ENCODE results near the gene C1QA. TPM values are rescaled to one million over a fixed set of nuclear protein-coding genes. Genes with fewer than 3 reads are reported as not detected.

C1QA gene
- total and polyA plus RNA-seq, 2 donors (not counting 1 experiment from before 2014, with no cell fraction given) = not detected

- Histone ChIP-seq H3K9ac (ENCODE audit: insufficient read depth, low read length) (no peak overlapping the region), H3K4me1 (ENCODE audit: control insufficient read depth, extremely low read depth, insufficient read depth, low read length) (no peaks in the 10 kb centered on the region), H3K4me2 (ENCODE audit: extremely low read depth, insufficient read depth, low read length) (no peak overlapping the region), H2AFZ (ENCODE audit: low read length) (no peak overlapping the region), H3K9me3 (ENCODE audit: control insufficient read depth, insufficient read depth, low read depth, low read length) (no peaks in the 10 kb centered on the region), H3K27me3 (ENCODE audit: control insufficient read depth, insufficient read depth, low read length) (peaks cover 7% of the 10 kb centered on the region), H3K4me3 (replicated peaks in 1 of 4; ENCODE audit: control extremely low read depth in 1 of 4, insufficient read depth in 1 of 4, low read depth in 3 of 4, low read length in 4 of 4) (no peak overlapping the region), H4K20me1 (ENCODE audit: control insufficient read depth, extremely low read depth, insufficient read depth, low read length) (no peaks in the 10 kb centered on the region), H3K79me2 (ENCODE audit: control insufficient read depth, insufficient read depth, low read length) (no peaks in the 10 kb centered on the region), H3K36me3 (ENCODE audit: control insufficient read depth, insufficient read depth, low read length) (no peaks in the 10 kb centered on the region), H3K27ac (ENCODE audit: insufficient read depth, low read length) (no peak overlapping the region)
- no peak for DNase-seq (ENCODE audit: low read depth in 2 of 2)
- TF ChIP-seq EZH2 (IDR thresholded peaks at IDR 0.05; ENCODE audit: low read length, missing control alignments) = no peak
- TF ChIP-seq CTCF (conservative IDR thresholded peaks at IDR 0.05 in 1 of 2, IDR thresholded peaks at IDR 0.05 in 1 of 2; ENCODE audit: low read depth in 1 of 2, low read length in 2 of 2) = no peak
These were observed 30.3 kb upstream of the C1QA start for GRCh38 chr1:22606161-22606560.

GRCh38 chr1:22607154-22607553 is 29.3 kb upstream of the C1QA start:
- no peak for DNase-seq (ENCODE audit: low read depth in 2 of 2)
- H4K20me1 ChIP-seq (ENCODE audit: control insufficient read depth, extremely low read depth, insufficient read depth, low read length) = no peaks in the 10 kb centered on the region
- no peaks in the 10 kb centered on the region for H3K36me3 ChIP-seq (ENCODE audit: control insufficient read depth, insufficient read depth, low read length)
- H3K79me2 ChIP-seq (ENCODE audit: control insufficient read depth, insufficient read depth, low read length) = no peaks in the 10 kb centered on the region
- no peak overlapping the region for H3K4me2 ChIP-seq (ENCODE audit: extremely low read depth, insufficient read depth, low read length)
- no peak overlapping the region for H3K9ac ChIP-seq (ENCODE audit: insufficient read depth, low read length)
- no peak overlapping the region for H3K27ac ChIP-seq (ENCODE audit: insufficient read depth, low read length)
- H3K4me3 ChIP-seq (replicated peaks in 1 of 4; ENCODE audit: control extremely low read depth in 1 of 4, insufficient read depth in 1 of 4, low read depth in 3 of 4, low read length in 4 of 4) = no peak overlapping the region
- no peak overlapping the region for H2AFZ ChIP-seq (ENCODE audit: low read length)
- H3K27me3 ChIP-seq (ENCODE audit: control insufficient read depth, insufficient read depth, low read length) = peaks cover 7% of the 10 kb centered on the region
- no peaks in the 10 kb centered on the region for H3K9me3 ChIP-seq (ENCODE audit: control insufficient read depth, insufficient read depth, low read depth, low read length)
- TF ChIP-seq CTCF (conservative IDR thresholded peaks at IDR 0.05 in 1 of 2, IDR thresholded peaks at IDR 0.05 in 1 of 2; ENCODE audit: low read depth in 1 of 2, low read length in 2 of 2) (no peak), EZH2 (IDR thresholded peaks at IDR 0.05; ENCODE audit: low read length, missing control alignments) (no peak)
- no peaks in the 10 kb centered on the region for H3K4me1 ChIP-seq (ENCODE audit: control insufficient read depth, extremely low read depth, insufficient read depth, low read length)

- Histone ChIP-seq H3K4me3 (replicated peaks in 1 of 4; ENCODE audit: control extremely low read depth in 1 of 4, insufficient read depth in 1 of 4, low read depth in 3 of 4, low read length in 4 of 4) (no peak overlapping the region), H3K27ac (ENCODE audit: insufficient read depth, low read length) (no peak overlapping the region), H2AFZ (ENCODE audit: low read length) (no peak overlapping the region), H4K20me1 (ENCODE audit: control insufficient read depth, extremely low read depth, insufficient read depth, low read length) (no peaks in the 10 kb centered on the region), H3K36me3 (ENCODE audit: control insufficient read depth, insufficient read depth, low read length) (no peaks in the 10 kb centered on the region), H3K9ac (ENCODE audit: insufficient read depth, low read length) (no peak overlapping the region), H3K27me3 (ENCODE audit: control insufficient read depth, insufficient read depth, low read length) (peaks cover 7% of the 10 kb centered on the region), H3K4me1 (ENCODE audit: control insufficient read depth, extremely low read depth, insufficient read depth, low read length) (no peaks in the 10 kb centered on the region), H3K79me2 (ENCODE audit: control insufficient read depth, insufficient read depth, low read length) (no peaks in the 10 kb centered on the region), H3K9me3 (ENCODE audit: control insufficient read depth, insufficient read depth, low read depth, low read length) (no peaks in the 10 kb centered on the region), H3K4me2 (ENCODE audit: extremely low read depth, insufficient read depth, low read length) (no peak overlapping the region)
- TF ChIP-seq EZH2 (IDR thresholded peaks at IDR 0.05; ENCODE audit: low read length, missing control alignments) (no peak), CTCF (conservative IDR thresholded peaks at IDR 0.05 in 1 of 2, IDR thresholded peaks at IDR 0.05 in 1 of 2; ENCODE audit: low read depth in 1 of 2, low read length in 2 of 2) (no peak)
- no peak for DNase-seq (ENCODE audit: low read depth in 2 of 2)
These were observed 28.1 kb upstream of the C1QA start for GRCh38 chr1:22608361-22608760.

Measured in fibroblast of lung (primary cell).